Measurements from ENCODE around the gene LYSET. TPM values are rescaled to one million over a fixed set of nuclear protein-coding genes. Genes with fewer than 3 reads are reported as not detected.
A peak's percentile ranks its signal among the peaks of the same experiment; 100 is the strongest.

LYSET gene
- polyA plus RNA-seq, 1 of the 3 experiments (the other 2 are of a cell fraction): 17.7 TPM

DNA sequence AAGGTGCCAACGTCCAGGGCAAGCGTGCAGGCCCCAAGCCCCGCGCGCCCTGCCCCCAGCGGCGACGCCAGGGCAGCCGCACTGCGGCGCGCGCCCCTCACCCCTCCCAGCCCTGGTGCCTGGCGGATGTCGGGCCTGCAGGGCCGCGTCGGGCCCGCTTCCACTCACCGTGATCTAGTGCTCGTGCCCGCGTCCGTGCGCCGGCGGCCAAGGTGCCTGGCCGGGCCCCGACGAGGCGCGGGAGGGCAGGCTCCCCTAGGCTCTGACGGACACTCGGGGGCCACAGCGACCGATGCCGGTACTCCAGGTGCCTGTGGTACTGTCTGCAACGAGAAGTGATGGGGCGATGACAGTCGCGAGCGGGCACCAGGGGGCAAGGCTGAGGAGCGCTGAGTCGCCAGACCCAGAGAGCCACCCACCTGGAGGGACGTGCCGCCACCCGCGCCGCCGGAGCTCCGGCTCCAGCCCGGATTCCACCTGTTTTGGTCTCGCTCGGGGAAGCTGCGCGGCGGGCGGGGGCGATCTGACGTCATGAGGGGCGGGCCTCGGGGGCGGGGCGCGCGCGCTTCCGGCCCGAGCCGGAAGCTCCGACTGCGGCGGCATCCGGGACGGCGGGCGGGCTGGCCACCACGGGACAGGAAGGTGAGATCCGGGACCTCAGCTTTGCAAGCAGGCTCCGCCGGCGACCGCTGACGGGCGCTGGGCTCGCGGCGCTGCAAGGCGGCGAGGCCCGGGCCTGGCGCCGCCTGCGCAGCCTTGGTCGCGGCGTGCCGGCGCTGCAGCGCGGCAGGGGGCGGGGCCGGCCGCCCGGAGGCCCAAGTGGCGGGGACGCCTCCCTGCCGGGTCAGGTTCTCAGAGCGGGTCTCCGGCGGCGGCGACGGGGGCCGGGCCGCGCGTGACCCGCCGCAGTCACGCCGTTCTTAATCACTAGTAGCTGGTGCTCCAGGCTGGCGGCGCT, at the start of gene LYSET, which contains the start of gene MOAP1 (continued):
- peak; percentile 70 for TF ChIP-seq CHD2 (IDR thresholded peaks at IDR 0.05; ENCODE audit: low read length, partially characterized antibody)
- TF ChIP-seq, protein P1, sequence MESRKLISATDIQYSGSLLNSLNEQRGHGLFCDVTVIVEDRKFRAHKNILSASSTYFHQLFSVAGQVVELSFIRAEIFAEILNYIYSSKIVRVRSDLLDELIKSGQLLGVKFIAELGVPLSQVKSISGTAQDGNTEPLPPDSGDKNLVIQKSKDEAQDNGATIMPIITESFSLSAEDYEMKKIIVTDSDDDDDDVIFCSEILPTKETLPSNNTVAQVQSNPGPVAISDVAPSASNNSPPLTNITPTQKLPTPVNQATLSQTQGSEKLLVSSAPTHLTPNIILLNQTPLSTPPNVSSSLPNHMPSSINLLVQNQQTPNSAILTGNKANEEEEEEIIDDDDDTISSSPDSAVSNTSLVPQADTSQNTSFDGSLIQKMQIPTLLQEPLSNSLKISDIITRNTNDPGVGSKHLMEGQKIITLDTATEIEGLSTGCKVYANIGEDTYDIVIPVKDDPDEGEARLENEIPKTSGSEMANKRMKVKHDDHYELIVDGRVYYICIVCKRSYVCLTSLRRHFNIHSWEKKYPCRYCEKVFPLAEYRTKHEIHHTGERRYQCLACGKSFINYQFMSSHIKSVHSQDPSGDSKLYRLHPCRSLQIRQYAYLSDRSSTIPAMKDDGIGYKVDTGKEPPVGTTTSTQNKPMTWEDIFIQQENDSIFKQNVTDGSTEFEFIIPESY (IDR thresholded peaks at IDR 0.05; ENCODE audit: borderline replicate concordance, low read depth): no peak
- no peak for TF ChIP-seq SMC3 (IDR thresholded peaks at IDR 0.05; ENCODE audit: low read depth, low read length)
- TF ChIP-seq EZH2phosphoT487 (IDR thresholded peaks at IDR 0.05; ENCODE audit: borderline replicate concordance, low read depth): no peak
- no peak for TF ChIP-seq RFX5 (IDR thresholded peaks at IDR 0.05; ENCODE audit: low read length)
- TF ChIP-seq, protein P2, sequence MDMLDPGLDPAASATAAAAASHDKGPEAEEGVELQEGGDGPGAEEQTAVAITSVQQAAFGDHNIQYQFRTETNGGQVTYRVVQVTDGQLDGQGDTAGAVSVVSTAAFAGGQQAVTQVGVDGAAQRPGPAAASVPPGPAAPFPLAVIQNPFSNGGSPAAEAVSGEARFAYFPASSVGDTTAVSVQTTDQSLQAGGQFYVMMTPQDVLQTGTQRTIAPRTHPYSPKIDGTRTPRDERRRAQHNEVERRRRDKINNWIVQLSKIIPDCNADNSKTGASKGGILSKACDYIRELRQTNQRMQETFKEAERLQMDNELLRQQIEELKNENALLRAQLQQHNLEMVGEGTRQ (IDR thresholded peaks at IDR 0.05; ENCODE audit: borderline replicate concordance, low read depth, low read length): no peak
- TF ChIP-seq, protein P3, sequence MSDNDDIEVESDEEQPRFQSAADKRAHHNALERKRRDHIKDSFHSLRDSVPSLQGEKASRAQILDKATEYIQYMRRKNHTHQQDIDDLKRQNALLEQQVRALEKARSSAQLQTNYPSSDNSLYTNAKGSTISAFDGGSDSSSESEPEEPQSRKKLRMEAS (IDR thresholded peaks at IDR 0.05; ENCODE audit: low read depth): peak; percentile 49
- TF ChIP-seq SIN3A (IDR thresholded peaks at IDR 0.05; ENCODE audit: borderline replicate concordance, low read depth, low read length): peak; percentile 43; the same call in 1 of the 2 replicates
- TF ChIP-seq TEAD4 (IDR thresholded peaks at IDR 0.05; ENCODE audit: borderline replicate concordance, insufficient read depth): no peak

DNA sequence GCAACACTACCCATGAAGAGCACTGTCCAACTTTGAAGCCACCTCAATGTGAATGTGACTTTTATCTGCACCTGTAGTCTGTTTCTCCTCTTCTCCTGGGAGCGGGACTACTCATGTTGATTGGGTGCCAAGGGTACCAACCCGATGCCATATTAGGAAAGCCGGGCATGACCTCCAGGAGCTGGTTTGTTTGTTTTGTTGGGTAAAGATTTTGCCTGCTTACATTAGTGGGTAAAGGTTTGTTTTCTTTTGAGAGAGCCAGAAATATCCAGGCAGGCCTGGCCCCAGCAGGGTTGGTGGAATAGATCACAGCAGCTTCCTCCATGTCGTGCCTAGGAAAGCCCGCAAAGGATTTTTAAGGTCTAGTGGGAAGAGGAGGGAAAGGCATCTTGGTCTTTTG, 49.7 kb upstream of the LYSET start:
- Histone ChIP-seq H2AFZ (ENCODE audit: low read depth) (no peak overlapping the region), H3K27me3 (ENCODE audit: insufficient read depth) (no peaks in the 10 kb centered on the region), H3K4me2 (no peak overlapping the region), H3K79me2 (ENCODE audit: insufficient read depth) (no peaks in the 10 kb centered on the region), H4K20me1 (ENCODE audit: insufficient read depth) (no peaks in the 10 kb centered on the region), H3K36me3 (replicated peaks in 1 of 2; ENCODE audit: control insufficient read depth in 1 of 2, insufficient read depth in 2 of 2, low read length in 1 of 2) (no peaks in the 10 kb centered on the region), H3K9me2 (no peaks in the 10 kb centered on the region), H3K9me3 (no peaks in the 10 kb centered on the region), H3K9ac (no peak overlapping the region), H3F3A (replicated peaks; ENCODE audit: insufficient read depth) (no peaks in the 10 kb centered on the region), H3K4me3 (ENCODE audit: low read depth in 2 of 2, low read length in 1 of 2) (no peak overlapping the region), H3K4me1 (ENCODE audit: control insufficient read depth in 1 of 2, insufficient read depth in 2 of 2, low read depth in 1 of 2, low read length in 1 of 2) (no peaks in the 10 kb centered on the region; a peak in 1 of 4 replicates), H3K27ac (ENCODE audit: low read depth in 2 of 2, low read length in 1 of 2) (no peak overlapping the region)
- CTCF ChIA-PET: interaction anchor here (0.9 to 13.3 kb wide), 4 partner anchors 9 to 185 kb away, joined by 3 to 236 read pairs (median 26); partner anchors contain the start of gene ITPK1
- POLR2A ChIA-PET: no interaction called here
- 87% methylated on average over 5 of the region's 5 CpGs for WGBS (ENCODE audit: low lambda C conversion rate)
- no peak for DNase-seq
- TF ChIP-seq FOXM1 (IDR thresholded peaks at IDR 0.05; ENCODE audit: low read depth) (no peak), SIN3A (IDR thresholded peaks at IDR 0.05; ENCODE audit: borderline replicate concordance, low read depth, low read length) (no peak), MXI1 (IDR thresholded peaks at IDR 0.05; ENCODE audit: low read depth, low read length) (no peak), RFX5 (IDR thresholded peaks at IDR 0.05; ENCODE audit: low read length) (no peak), RCOR1 (IDR thresholded peaks at IDR 0.05; ENCODE audit: low read length) (no peak), TAF1 (IDR thresholded peaks at IDR 0.05; ENCODE audit: borderline replicate concordance, low read depth, low read length) (no peak), CHD2 (IDR thresholded peaks at IDR 0.05; ENCODE audit: low read length, partially characterized antibody) (no peak), NFIC (IDR thresholded peaks at IDR 0.05; ENCODE audit: borderline replicate concordance) (no peak), FOXJ3 (CRISPR knock-in tag; IDR thresholded peaks at IDR 0.05) (no peak), JUND (IDR thresholded peaks at IDR 0.05) (no peak), ELF1 (IDR thresholded peaks at IDR 0.05) (no peak), TCF12 (IDR thresholded peaks at IDR 0.05) (no peak), MEF2A (IDR thresholded peaks at IDR 0.05; ENCODE audit: borderline replicate concordance, low read depth) (no peak), NRF1 (IDR thresholded peaks at IDR 0.05; ENCODE audit: low read depth, low read length) (no peak), SMC3 (IDR thresholded peaks at IDR 0.05; ENCODE audit: low read depth, low read length) (no peak)
- TF ChIP-seq, protein P3 (IDR thresholded peaks at IDR 0.05; ENCODE audit: low read depth): no peak
- TF ChIP-seq, protein P4, sequence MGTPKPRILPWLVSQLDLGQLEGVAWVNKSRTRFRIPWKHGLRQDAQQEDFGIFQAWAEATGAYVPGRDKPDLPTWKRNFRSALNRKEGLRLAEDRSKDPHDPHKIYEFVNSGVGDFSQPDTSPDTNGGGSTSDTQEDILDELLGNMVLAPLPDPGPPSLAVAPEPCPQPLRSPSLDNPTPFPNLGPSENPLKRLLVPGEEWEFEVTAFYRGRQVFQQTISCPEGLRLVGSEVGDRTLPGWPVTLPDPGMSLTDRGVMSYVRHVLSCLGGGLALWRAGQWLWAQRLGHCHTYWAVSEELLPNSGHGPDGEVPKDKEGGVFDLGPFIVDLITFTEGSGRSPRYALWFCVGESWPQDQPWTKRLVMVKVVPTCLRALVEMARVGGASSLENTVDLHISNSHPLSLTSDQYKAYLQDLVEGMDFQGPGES (IDR thresholded peaks at IDR 0.05; ENCODE audit: low read depth, low read length): no peak
- TF ChIP-seq, protein P2 (IDR thresholded peaks at IDR 0.05; ENCODE audit: borderline replicate concordance, low read depth, low read length): no peak
- TF ChIP-seq, protein P1 (IDR thresholded peaks at IDR 0.05; ENCODE audit: borderline replicate concordance, low read depth): no peak
